GM19099 (cell line): ENCODE results near the gene OPN4.

ENCODE experiments used
- POLR2A ChIP-seq: IDR thresholded peaks from 3 replicates; pipeline ENCODE4 v1.6.1; 2011; ENCODE audit warnings: low read depth; ENCODE audit not compliant: insufficient read length; ENCODE audit errors: extremely low read depth

The OPN4 gene

GRCh38 chr10:86655173-86655540 is 810 bp downstream of the OPN4 start:
- TF ChIP-seq POLR2A: no peak

GRCh38 chr10:86655596-86655995 is 1.2 kb downstream of the OPN4 start:
- TF ChIP-seq POLR2A: no peak

GRCh38 chr10:86657011-86657395 is 2.7 kb downstream of the OPN4 start:
- TF ChIP-seq POLR2A: no peak

DNA sequence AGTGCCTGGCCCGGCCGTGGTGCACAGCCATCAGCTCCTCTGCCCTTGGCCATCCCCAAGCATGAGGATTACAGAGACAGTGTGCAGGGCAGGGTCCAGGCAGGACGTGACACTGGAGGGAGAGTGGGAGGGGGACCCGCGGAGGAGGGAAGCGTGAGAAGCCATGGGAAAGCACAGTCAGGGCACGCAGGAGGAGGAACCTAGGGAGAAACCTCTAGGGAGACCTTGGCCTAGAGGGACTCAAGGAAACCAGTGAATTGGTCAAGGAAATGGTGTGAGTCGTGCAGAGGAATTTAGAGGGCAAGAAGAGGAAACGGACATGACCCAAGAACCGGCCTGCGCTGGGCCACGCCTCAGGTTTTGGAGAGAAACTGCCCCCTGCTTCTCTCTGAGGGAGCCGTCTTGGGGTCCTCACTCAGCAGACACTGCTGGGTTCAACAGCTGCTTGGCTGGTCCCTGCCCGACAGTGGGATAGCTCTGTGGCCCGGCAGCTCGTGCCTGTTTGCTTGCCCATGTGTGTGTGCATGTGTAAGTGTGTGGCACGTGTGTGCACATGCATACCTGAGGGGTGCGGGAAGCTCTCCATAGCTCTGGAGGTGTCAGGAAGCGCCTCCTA is 3.2 kb downstream of the OPN4 start:
- no peak for TF ChIP-seq POLR2A

DNA sequence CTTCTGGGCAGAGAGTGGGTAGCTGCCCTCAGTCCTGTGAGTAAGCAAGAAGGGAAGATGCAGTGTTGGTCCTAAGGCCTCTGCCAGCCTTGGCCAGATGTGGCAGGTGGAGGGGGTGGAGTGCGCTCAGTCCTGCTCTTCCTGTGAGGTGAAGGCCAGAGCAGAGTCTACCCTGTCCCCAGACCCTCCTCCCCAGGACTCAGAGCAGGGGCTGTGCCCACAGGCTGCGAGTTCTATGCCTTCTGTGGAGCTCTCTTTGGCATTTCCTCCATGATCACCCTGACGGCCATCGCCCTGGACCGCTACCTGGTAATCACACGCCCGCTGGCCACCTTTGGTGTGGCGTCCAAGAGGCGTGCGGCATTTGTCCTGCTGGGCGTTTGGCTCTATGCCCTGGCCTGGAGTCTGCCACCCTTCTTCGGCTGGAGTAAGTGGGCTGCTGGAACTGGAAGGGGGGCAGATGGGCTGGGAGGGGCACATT is 4.0 kb downstream of the OPN4 start:
- TF ChIP-seq POLR2A: no peak

DNA sequence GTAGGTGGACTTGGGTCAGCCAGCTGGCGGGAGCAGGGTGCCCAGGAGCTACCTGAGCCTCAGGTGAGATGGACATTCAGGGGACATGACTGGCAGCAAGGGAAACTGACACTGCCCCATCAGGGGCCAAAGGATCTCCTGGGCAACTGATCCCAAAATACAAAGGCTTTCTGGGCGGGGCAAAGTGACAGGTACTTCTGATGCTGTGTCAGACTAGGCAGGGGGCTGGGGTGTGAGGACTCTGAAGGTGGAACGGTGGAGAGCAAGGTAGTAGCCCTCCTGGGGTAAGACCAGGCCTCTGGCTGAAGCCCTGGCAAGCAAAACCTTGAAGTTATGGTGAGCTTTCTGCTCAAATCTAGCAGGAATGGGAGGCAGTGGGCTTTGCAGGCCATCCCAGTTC is 4.4 kb downstream of the OPN4 start:
- no peak for TF ChIP-seq POLR2A

DNA sequence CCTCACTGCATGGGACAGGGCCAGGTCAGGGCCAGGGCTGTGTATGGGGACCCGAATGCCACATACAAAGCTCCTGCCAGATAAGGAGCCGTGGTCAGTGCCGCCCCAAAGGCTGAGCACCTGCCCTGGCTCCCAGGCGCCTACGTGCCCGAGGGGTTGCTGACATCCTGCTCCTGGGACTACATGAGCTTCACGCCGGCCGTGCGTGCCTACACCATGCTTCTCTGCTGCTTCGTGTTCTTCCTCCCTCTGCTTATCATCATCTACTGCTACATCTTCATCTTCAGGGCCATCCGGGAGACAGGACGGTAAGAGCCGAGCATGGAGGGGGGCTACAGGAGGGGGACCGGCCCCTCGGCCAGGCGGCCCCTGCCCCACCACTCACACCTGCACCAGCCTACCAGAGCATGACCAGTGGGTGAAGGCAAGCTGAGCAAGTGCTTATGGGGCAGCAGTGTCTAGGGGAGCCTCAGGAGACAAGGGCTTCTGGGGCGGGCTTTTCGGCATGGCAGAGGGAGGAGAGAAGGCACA is 4.9 kb downstream of the OPN4 start:
- TF ChIP-seq POLR2A: no peak

DNA sequence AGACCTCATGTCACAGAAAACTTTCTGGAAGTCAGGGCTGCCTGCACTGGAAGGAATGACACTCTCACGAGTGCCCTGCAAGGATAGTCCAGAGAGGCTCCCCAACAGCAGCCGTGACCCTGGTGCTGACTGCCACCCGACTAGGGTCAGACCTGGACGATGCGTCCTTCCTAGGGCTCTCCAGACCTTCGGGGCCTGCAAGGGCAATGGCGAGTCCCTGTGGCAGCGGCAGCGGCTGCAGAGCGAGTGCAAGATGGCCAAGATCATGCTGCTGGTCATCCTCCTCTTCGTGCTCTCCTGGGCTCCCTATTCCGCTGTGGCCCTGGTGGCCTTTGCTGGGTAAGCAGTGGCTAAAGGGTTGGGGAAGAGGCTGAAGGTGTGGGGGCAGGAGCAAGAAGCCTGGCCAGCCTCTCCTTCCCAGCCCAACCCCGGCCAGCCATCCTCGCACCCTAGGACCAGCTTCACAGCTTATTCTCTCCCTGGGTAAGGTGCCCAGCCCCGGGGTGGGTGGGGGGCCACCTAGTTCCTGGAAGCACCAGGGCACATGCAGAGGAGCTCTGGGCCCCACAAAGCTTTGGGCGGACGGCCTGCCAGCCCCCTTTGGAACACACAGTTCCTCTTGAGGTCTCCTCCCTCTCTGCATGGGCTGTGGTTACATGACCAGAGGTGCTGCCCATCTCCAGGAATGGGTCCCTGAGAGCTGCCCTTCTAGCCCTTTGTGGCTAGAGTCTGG is 5.5 kb downstream of the OPN4 start:
- no peak for TF ChIP-seq POLR2A

DNA sequence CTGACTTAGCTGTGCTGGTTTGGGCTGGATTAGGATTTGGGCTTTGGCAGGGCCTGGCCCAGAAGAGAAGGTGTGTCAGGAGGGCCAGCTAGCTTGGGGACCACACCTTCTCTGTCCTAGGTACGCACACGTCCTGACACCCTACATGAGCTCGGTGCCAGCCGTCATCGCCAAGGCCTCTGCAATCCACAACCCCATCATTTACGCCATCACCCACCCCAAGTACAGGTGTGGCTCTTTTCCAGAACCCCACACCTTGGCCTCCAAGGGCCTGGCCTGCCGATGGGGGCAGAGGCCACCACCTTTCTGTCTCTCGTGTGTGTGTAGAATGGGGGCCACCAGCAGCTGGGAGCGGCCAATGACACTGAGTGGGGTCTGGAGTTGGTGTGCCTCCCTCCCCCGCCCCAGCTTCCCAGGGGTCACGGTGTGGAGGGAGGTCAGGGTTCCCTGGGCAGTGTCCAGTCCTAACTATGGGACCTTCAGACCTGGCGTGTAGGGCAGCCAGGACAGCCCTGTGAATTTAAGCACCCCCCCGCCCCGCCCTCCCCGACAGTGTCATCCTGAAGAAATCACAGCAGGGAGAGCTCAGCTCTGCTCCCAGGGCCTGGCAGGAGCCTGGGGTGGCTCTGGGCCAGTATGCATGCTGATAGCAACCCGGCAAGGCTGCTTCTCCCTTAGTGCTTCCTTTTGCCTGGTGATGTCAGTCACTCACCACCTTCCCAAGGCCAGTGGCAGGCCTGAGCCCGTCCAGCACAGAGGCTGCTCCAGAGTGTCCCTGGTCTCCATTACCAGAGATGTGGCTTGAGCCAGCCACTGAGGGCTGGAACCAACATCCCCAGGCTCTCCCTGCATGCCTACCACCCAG is 7.0 kb downstream of the OPN4 start:
- TF ChIP-seq POLR2A: no peak

- TF ChIP-seq POLR2A: no peak
These were observed 8.1 kb downstream of the OPN4 start for GRCh38 chr10:86662186-86663045.

- TF ChIP-seq POLR2A: no peak
These were observed 8.6 kb downstream of the OPN4 start for GRCh38 chr10:86663046-86663345.

GRCh38 chr10:86663576-86664339 is 9.4 kb downstream of the OPN4 start:
- no peak for TF ChIP-seq POLR2A

- TF ChIP-seq POLR2A: no peak
These were observed 10.2 kb downstream of the OPN4 start for GRCh38 chr10:86664341-86665217.
